ENCODE data around the gene MAST2.

The MAST2 gene

GRCh38 chr1:46077644-46078043 is 274.2 kb downstream of the MAST2 start:
- no peak for DNase-seq

GRCh38 chr1:46080257-46080656 is 276.8 kb downstream of the MAST2 start:
- no peak for DNase-seq

DNA sequence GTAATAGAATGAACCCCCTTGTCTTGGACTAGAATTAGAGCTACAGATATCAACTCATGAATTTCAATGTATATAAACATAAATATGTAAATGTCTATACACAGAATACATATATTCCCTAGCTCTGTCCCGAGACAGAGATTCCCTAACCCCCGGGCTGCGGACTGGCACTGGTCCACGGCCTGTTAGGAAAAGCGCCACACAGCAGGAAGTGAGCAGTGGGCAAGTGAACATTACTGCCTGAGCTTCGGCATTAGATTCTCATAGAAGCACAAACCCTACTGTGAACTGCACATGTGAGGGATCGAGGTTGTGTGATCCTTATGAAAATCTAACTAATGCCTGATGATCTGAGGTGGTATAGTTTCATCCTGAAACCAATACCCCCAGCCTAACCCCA is 277.8 kb downstream of the MAST2 start:
- DNase-seq: no peak

DNA sequence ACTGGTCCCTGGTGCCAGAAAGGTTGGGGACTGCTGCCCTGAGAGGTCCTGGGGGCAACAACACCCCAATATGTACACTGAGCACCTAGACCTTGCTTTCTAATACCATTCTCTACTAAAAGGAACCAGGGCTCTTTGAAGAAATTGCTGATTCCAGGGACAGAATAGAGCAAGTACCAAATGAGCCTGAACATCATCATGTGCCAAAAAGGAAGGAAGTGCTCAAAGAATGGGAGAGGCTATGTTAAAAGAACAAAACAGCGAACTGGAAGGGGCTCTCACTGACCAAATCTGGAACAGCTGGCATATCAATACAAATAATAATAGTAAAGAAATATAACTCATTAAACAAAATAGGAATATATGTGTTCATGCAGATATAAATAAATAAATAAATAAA is 278.2 kb downstream of the MAST2 start:
- DNase-seq: no peak

GRCh38 chr1:46083579-46083978 is 280.2 kb downstream of the MAST2 start:
- DNase-seq: no peak

- no peak for DNase-seq
Observed at GRCh38 chr1:46084553-46085451, 281.4 kb downstream of the MAST2 start.
